ENCODE results near the gene PCED1A. TPM values are rescaled to one million over a fixed set of nuclear protein-coding genes. Genes with fewer than 3 reads are reported as not detected.

Gene PCED1A
- total and polyA plus RNA-seq, 9 of the 15 experiments (the other 6 are each of a cell fraction or from before 2014, with no cell fraction given), result 1.5 to 11.5 (median 5.9) TPM

DNA sequence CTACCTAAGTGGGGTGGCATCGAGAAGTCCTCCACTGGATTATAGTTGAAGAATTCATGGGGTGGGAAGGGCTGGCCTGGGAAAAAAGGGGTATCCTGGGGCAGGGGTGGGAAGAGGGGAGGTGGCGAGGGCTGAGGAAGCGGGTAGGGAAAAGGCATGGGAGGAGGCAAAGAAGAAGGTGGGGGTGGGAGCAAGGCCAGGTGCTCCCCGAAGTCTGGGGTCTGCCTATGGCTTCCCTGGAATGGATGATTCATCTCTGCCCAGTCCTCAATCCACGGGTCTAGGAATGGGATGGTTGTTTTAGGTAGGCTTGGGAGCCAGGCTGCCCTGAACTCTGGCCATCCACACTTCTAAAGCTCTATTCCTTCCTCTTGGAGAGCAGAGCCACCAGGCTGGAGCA lies 4.4 kb downstream of the PCED1A start (continued):
- no peak for TF ChIP-seq SETDB1 (IDR thresholded peaks at IDR 0.05; ENCODE audit: low read length)

GRCh38 chr20:2835331-2835796 lies 5.1 kb downstream of the PCED1A start:
- Histone ChIP-seq H3K9me1 (ENCODE audit: control insufficient read depth, insufficient read depth, low read length) (no peaks in the 10 kb centered on the region), H3K4me2 (ENCODE audit: insufficient read depth, low read length) (no peak overlapping the region), H3K9me3 (replicated peaks; ENCODE audit: control insufficient read depth, insufficient read depth, low read depth, low read length) (no peaks in the 10 kb centered on the region), H3K79me2 (ENCODE audit: control insufficient read depth, insufficient read depth, low read length) (no peaks in the 10 kb centered on the region; the same call in 2 of the 3 replicates), H3K4me3 (no peak overlapping the region), H3K9ac (ENCODE audit: insufficient read depth in 1 of 2, low read depth in 2 of 2, low read length in 2 of 2) (no peak overlapping the region), H3K27ac (ENCODE audit: extremely low read depth, low read depth, low read length) (no peak overlapping the region), H3K4me1 (replicated peaks in 1 of 2; ENCODE audit: control insufficient read depth in 2 of 2, insufficient read depth in 2 of 2, low read length in 2 of 2) (peaks cover 4 to 15% of the 10 kb centered on the region in 2 experiments; a peak in 3 of 5 replicates), H4K20me1 (replicated peaks; ENCODE audit: control insufficient read depth, insufficient read depth, low read length) (no peaks in the 10 kb centered on the region), H2AFZ (ENCODE audit: low read depth, low read length) (no peak overlapping the region), H3K27me3 (ENCODE audit: control insufficient read depth in 2 of 2, insufficient read depth in 2 of 2, low read length in 2 of 2) (no peaks in the 10 kb centered on the region), H3K36me3 (ENCODE audit: control insufficient read depth, insufficient read depth, low read length) (no peaks in the 10 kb centered on the region)
- FAIRE-seq (no peak), ATAC-seq (no peak), DNase-seq (ENCODE audit: extremely low read depth in 1 of 4, low spot score in 3 of 4) (peak in 1 of 4 experiments; percentile 1)
- ChIA-PET POLR2A (no interaction called here), CTCF (ENCODE audit: low intra/inter-chr PET ratio) (no interaction called here)
- intact Hi-C loops (cut with micrococcal nuclease), result no loop called here
- in situ Hi-C loops (cut with MboI), result no loop called here
- WGBS (ENCODE audit: insufficient coverage, low coverage, missing lambda C conversion rate), result 33% methylated on average over 5 of the region's 6 CpGs
- BruUV-seq (replicated peaks), result no TSS peak
- TF ChIP-seq PPARD (CRISPR knock-in tag; IDR thresholded peaks at IDR 0.05) (no peak), CAMTA2 (CRISPR knock-in tag; conservative IDR thresholded peaks at IDR 0.05) (no peak), EP300 (IDR thresholded peaks at IDR 0.05; ENCODE audit: low read length) (no peak), HNRNPK (IDR thresholded peaks at IDR 0.05; ENCODE audit: low read depth, low read length, poor library complexity, severe bottlenecking) (no peak)
- TF ChIP-seq, protein P1, sequence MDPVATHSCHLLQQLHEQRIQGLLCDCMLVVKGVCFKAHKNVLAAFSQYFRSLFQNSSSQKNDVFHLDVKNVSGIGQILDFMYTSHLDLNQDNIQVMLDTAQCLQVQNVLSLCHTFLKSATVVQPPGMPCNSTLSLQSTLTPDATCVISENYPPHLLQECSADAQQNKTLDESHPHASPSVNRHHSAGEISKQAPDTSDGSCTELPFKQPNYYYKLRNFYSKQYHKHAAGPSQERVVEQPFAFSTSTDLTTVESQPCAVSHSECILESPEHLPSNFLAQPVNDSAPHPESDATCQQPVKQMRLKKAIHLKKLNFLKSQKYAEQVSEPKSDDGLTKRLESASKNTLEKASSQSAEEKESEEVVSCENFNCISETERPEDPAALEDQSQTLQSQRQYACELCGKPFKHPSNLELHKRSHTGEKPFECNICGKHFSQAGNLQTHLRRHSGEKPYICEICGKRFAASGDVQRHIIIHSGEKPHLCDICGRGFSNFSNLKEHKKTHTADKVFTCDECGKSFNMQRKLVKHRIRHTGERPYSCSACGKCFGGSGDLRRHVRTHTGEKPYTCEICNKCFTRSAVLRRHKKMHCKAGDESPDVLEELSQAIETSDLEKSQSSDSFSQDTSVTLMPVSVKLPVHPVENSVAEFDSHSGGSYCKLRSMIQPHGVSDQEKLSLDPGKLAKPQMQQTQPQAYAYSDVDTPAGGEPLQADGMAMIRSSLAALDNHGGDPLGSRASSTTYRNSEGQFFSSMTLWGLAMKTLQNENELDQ (CRISPR knock-in tag; IDR thresholded peaks at IDR 0.05; ENCODE audit: borderline replicate concordance), result no peak
- TF ChIP-seq, protein P2, sequence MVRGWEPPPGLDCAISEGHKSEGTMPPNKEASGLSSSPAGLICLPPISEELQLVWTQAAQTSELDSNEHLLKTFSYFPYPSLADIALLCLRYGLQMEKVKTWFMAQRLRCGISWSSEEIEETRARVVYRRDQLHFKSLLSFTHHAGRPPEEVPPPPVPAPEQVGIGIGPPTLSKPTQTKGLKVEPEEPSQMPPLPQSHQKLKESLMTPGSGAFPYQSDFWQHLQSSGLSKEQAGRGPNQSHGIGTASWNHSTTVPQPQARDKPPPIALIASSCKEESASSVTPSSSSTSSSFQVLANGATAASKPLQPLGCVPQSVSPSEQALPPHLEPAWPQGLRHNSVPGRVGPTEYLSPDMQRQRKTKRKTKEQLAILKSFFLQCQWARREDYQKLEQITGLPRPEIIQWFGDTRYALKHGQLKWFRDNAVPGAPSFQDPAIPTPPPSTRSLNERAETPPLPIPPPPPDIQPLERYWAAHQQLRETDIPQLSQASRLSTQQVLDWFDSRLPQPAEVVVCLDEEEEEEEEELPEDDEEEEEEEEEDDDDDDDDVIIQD (CRISPR knock-in tag; IDR thresholded peaks at IDR 0.05), result no peak
